GM06990 (cell line): ENCODE measurements around the gene SOX1.

Experiments used
- DNase-seq: peaks from one replicate; pipeline ENCODE4 v3.0.0-alpha.2; 2011; ENCODE audit not compliant: insufficient read length; ENCODE audit errors: extremely low read depth
- H3K27me3 ChIP-seq: replicated peaks from 2 replicates; pipeline ENCODE4 v1.6.0; 2011; ENCODE audit warnings: low read length; ENCODE audit not compliant: control insufficient read depth, insufficient read depth
- H3K36me3 ChIP-seq: 2 replicates; pipeline ENCODE4 v1.5.1; 2011; ENCODE audit warnings: low read length; ENCODE audit not compliant: control insufficient read depth, insufficient read depth
- H3K4me3 ChIP-seq: replicated peaks from 2 replicates; pipeline ENCODE4 v1.5.1; 2011; ENCODE audit warnings: low read depth, mild to moderate bottlenecking, control low read depth, low read length
- CTCF ChIP-seq: IDR thresholded peaks from 2 replicates; pipeline ENCODE4 v1.5.1; 2011; ENCODE audit warnings: low read length, control low read depth, mild to moderate bottlenecking, inconsistent platforms; ENCODE audit not compliant: insufficient read depth, poor library complexity, severe bottlenecking

The SOX1 gene

GRCh38 chr13:112095354-112095753 is 28.4 kb downstream of the SOX1 start:
- TF ChIP-seq CTCF: no peak
- no peak for DNase-seq
- no peaks in the 10 kb centered on the region for H3K27me3 ChIP-seq

GRCh38 chr13:112096959-112097358 is 30.0 kb downstream of the SOX1 start:
- Histone ChIP-seq H3K27me3 (no peaks in the 10 kb centered on the region), H3K36me3 (no peaks in the 10 kb centered on the region), H3K4me3 (no peak overlapping the region)
- no peak for TF ChIP-seq CTCF
- DNase-seq: no peak

More at GRCh38 chr13:112095354-112095753, 28.4 kb downstream of the SOX1 start:
- Histone ChIP-seq H3K4me3 (no peak overlapping the region), H3K36me3 (no peaks in the 10 kb centered on the region)

- DNase-seq: no peak
- Histone ChIP-seq H3K4me3 (no peak overlapping the region), H3K27me3 (no peaks in the 10 kb centered on the region), H3K36me3 (no peaks in the 10 kb centered on the region)
- no peak for TF ChIP-seq CTCF
Measured at GRCh38 chr13:112097770-112098169, 30.8 kb downstream of the SOX1 start.

- no peak for DNase-seq
- Histone ChIP-seq H3K36me3 (no peaks in the 10 kb centered on the region), H3K27me3 (no peaks in the 10 kb centered on the region), H3K4me3 (no peak overlapping the region)
- TF ChIP-seq CTCF: no peak
Measured at GRCh38 chr13:112098699-112099098, 31.8 kb downstream of the SOX1 start.

GRCh38 chr13:112101360-112101930 is 34.5 kb downstream of the SOX1 start:
- H3K27me3 ChIP-seq: no peaks in the 10 kb centered on the region
- no peak overlapping the region for H3K4me3 ChIP-seq
- no peak for TF ChIP-seq CTCF
- no peaks in the 10 kb centered on the region for H3K36me3 ChIP-seq
- no peak for DNase-seq

- H3K36me3 ChIP-seq: no peaks in the 10 kb centered on the region
- no peak for DNase-seq
- TF ChIP-seq CTCF: no peak
- H3K4me3 ChIP-seq: no peak overlapping the region
- H3K27me3 ChIP-seq: no peaks in the 10 kb centered on the region
Measured at GRCh38 chr13:112102243-112102642, 35.3 kb downstream of the SOX1 start.
